Fibroblast of villous mesenchyme (primary cell): ENCODE data around the gene ZNF787. TPM values are rescaled to one million over a fixed set of nuclear protein-coding genes. Genes with fewer than 3 reads are reported as not detected.

Source experiments
- DNase-seq: peaks from one replicate; pipeline ENCODE4 v3.0.0-alpha.2; 2010; ENCODE audit warnings: low read depth
- H3K4me3 ChIP-seq: 2 replicates; pipeline ENCODE4 v1.5.1; 2011; ENCODE audit warnings: low read depth, mild to moderate bottlenecking, low read length
- total RNA-seq: library from RNA; depleted of rRNA; stranded (reverse); fragments of >200 nt; gene quantifications from 2 replicates; pipeline ENCODE4 v1.2.3, GENCODE V29; 2012
- TF ChIP-seq, protein P1 (sequence below): IDR thresholded peaks from 2 replicates; pipeline ENCODE4 v1.5.1; 2012; ENCODE audit warnings: low read depth, mild to moderate bottlenecking, low read length; ENCODE audit not compliant: insufficient read depth

Gene ZNF787
- total RNA-seq, 1 donor: 25.0 TPM

DNA sequence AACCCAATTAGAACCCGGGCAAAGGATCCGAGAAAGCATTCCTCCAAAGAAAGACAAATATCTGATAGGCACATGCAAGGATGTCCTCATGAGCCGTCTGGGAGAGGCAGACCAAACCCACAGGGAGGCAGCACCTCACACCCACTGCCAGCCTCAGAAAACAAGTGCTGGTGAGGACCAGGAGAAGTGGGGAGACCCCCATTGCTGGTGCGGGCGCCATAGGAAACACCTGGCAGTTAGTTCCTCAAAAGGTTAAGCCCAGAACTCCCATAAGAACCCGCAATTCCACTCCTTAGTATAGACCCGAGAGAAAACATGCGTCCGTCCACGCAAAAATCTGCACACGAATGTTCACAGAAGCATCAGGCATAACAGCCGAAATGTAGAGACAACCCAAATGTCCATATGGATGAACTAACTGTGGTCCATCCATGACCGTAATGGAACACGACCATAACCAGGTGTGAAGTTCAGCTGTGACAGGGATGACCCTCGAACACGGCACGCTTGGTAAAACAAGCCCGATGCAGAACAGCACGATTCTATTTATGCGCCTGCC lies 7.9 kb downstream of the ZNF787 start:
- H3K4me3 ChIP-seq: no peak overlapping the region
- TF ChIP-seq, protein P1, sequence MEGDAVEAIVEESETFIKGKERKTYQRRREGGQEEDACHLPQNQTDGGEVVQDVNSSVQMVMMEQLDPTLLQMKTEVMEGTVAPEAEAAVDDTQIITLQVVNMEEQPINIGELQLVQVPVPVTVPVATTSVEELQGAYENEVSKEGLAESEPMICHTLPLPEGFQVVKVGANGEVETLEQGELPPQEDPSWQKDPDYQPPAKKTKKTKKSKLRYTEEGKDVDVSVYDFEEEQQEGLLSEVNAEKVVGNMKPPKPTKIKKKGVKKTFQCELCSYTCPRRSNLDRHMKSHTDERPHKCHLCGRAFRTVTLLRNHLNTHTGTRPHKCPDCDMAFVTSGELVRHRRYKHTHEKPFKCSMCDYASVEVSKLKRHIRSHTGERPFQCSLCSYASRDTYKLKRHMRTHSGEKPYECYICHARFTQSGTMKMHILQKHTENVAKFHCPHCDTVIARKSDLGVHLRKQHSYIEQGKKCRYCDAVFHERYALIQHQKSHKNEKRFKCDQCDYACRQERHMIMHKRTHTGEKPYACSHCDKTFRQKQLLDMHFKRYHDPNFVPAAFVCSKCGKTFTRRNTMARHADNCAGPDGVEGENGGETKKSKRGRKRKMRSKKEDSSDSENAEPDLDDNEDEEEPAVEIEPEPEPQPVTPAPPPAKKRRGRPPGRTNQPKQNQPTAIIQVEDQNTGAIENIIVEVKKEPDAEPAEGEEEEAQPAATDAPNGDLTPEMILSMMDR: no peak
- DNase-seq: no peak

DNA sequence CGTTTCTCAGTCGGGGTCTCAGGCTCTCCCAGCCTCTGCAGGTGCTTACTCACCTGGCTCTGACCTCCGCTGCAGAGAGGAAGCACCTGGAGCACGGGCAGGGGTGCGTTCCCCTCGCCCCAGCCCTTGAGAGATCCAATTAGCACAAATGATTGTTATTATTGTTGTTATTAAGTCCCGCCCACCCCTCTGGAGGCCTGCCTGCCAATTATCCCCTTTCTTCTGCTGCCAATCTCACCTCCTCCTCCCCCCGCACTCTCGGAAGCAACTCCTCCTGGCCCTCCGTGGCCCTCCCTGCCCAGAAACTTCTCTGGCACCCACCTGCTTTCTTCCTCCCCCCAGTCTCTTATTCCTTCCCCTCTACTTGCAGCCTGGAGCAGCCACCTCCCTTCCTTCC lies 8.8 kb downstream of the ZNF787 start:
- H3K4me3 ChIP-seq: no peak overlapping the region
- DNase-seq: no peak
- TF ChIP-seq, protein P1: no peak

- TF ChIP-seq, protein P1: no peak
- DNase-seq: no peak
- no peak overlapping the region for H3K4me3 ChIP-seq
These were observed 9.3 kb downstream of the ZNF787 start for GRCh38 chr19:56111601-56112312.

- no peak overlapping the region for H3K4me3 ChIP-seq
- TF ChIP-seq, protein P1: no peak
- DNase-seq: peak; percentile 69
These were observed 10.3 kb downstream of the ZNF787 start for GRCh38 chr19:56110515-56111448.

- H3K4me3 ChIP-seq: no peak overlapping the region
- peak; percentile 37 for DNase-seq
- TF ChIP-seq, protein P1: no peak
These were observed 11.9 kb downstream of the ZNF787 start for GRCh38 chr19:56109226-56109625.

DNA sequence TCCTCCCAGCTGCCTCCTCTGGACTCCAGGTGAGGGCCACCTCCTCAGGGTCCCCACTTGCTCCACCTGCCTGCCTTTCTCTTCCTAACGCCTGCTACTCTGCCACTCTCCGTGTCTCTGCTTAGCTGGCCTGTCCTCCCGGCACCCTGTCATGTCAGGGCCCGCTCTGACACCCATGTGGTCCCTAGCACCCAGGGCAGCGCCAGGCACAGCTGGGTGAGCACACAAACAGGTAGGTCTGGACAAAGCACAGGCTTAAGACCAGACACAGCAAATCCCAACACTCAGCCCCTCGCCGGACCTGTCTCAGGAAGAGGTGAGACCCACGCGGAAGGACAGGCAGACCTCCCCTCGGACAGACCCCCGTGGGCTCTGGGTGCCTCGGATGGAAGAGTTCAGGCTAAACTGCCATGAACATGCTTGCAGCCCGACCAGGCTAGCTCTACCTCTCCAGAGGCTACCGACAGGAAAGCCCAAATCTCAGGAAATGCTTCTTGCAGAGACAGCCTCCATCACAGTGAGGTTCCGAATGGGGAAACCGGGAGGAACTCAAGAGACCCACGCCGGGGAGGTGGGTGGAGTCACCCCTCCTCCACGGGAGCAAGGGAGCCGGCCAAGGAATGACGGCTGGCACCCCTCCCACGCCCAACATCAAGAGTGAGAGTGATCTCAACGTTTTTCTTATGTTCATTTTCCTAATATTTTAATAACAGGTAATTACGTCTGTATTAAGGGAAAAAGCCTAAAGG lies 12.5 kb downstream of the ZNF787 start:
- TF ChIP-seq, protein P1: no peak
- H3K4me3 ChIP-seq: peak overlapping the region; percentile 5
- DNase-seq: peak; percentile 33
